ENCODE measurements around the gene LRRC57.

Gene LRRC57

GRCh38 chr15:42549741-42550392 lies 1.3 kb upstream of the LRRC57 start:
- no peak for DNase-seq (ENCODE audit: low spot score)

GRCh38 chr15:42549032-42549491 lies 469 bp upstream of the LRRC57 start:
- DNase-seq (ENCODE audit: low spot score): peak; percentile 36

- DNase-seq (ENCODE audit: low spot score): no peak
Observed at GRCh38 chr15:42547918-42548248, 710 bp downstream of the LRRC57 start.

- DNase-seq (ENCODE audit: low spot score): no peak
Observed at GRCh38 chr15:42544853-42545629, 3.6 kb downstream of the LRRC57 start.

GRCh38 chr15:42533246-42533645 lies 15.3 kb downstream of the LRRC57 start:
- no peak for DNase-seq (ENCODE audit: low spot score)

GRCh38 chr15:42528970-42529369 lies 19.6 kb downstream of the LRRC57 start:
- no peak for DNase-seq (ENCODE audit: low spot score)

GRCh38 chr15:42523331-42523730 lies 25.3 kb downstream of the LRRC57 start:
- DNase-seq (ENCODE audit: low spot score): no peak

- no peak for DNase-seq (ENCODE audit: low spot score)
Observed at GRCh38 chr15:42511007-42511391, 37.6 kb downstream of the LRRC57 start.

- no peak for DNase-seq (ENCODE audit: low spot score)
Observed at GRCh38 chr15:42510258-42511006, 38.2 kb downstream of the LRRC57 start.

- no peak for DNase-seq (ENCODE audit: low spot score)
Observed at GRCh38 chr15:42508263-42508690, 40.3 kb downstream of the LRRC57 start.

GRCh38 chr15:42507514-42507913 lies 41.1 kb downstream of the LRRC57 start:
- no peak for DNase-seq (ENCODE audit: low spot score)

GRCh38 chr15:42504631-42505030 lies 44.0 kb downstream of the LRRC57 start:
- no peak for DNase-seq (ENCODE audit: low spot score)

GRCh38 chr15:42503825-42504224 lies 44.8 kb downstream of the LRRC57 start:
- no peak for DNase-seq (ENCODE audit: low spot score)

GRCh38 chr15:42502477-42502876 lies 46.1 kb downstream of the LRRC57 start:
- no peak for DNase-seq (ENCODE audit: low spot score)

GRCh38 chr15:42499858-42500609 lies 48.6 kb downstream of the LRRC57 start:
- DNase-seq (ENCODE audit: low spot score): no peak

GRCh38 chr15:42498212-42499068 lies 50.2 kb downstream of the LRRC57 start:
- DNase-seq (ENCODE audit: low spot score): no peak

GRCh38 chr15:42495361-42496212 lies 53.0 kb downstream of the LRRC57 start, which contains the start of gene SNAP23:
Gene SNAP23 (plus strand): TSS chr15:42495634. CDS start chr15:42511847, 16,213 bp downstream.
- DNase-seq (ENCODE audit: low spot score): peak; percentile 92

- peak; percentile 84 for DNase-seq (ENCODE audit: low spot score)
Observed at GRCh38 chr15:42494998-42495360, 53.6 kb downstream of the LRRC57 start.

GRCh38 chr15:42493679-42494078 lies 54.9 kb downstream of the LRRC57 start:
- DNase-seq (ENCODE audit: low spot score): no peak
